PFSK-1 (cell line): Measurements from ENCODE around the gene SCUBE2.

Experiments
- FOXP2 ChIP-seq: optimal IDR thresholded peaks from 2 replicates; pipeline ENCODE3; 2011; ENCODE audit warnings: borderline replicate concordance, control low read depth, inconsistent platforms; ENCODE audit not compliant: insufficient read depth; ENCODE audit errors: extremely low read length, extremely low read depth
- POLR2AphosphoS5 ChIP-seq: IDR thresholded peaks from 2 replicates; pipeline ENCODE4 v1.6.1; 2012; ENCODE audit warnings: low read depth, mild to moderate bottlenecking, control low read depth, low read length, moderate library complexity
- REST ChIP-seq, 2 experiments: IDR thresholded peaks; 2 replicates each; pipeline versions ENCODE4 v1.6.1 to v1.8.0; 2011 to 2012; ENCODE audit warnings: low read depth in 2 of 2, low read length in 2 of 2, control low read depth in 1 of 2, inconsistent platforms in 1 of 2, mild to moderate bottlenecking in 1 of 2, moderate library complexity in 1 of 2; ENCODE audit not compliant: insufficient read depth in 1 of 2
- SIN3A ChIP-seq: IDR thresholded peaks from 2 replicates; pipeline ENCODE4 v1.6.1; 2012; ENCODE audit warnings: mild to moderate bottlenecking, low read length, moderate library complexity, borderline replicate concordance; ENCODE audit not compliant: insufficient read depth
- TAF1 ChIP-seq: IDR thresholded peaks from 2 replicates; pipeline ENCODE4 v1.6.1; 2012; ENCODE audit warnings: low read length, control low read depth, borderline replicate concordance; ENCODE audit not compliant: insufficient read depth

The SCUBE2 gene

GRCh38 chr11:9057007-9057406, 34.4 kb downstream of the SCUBE2 start:
- TF ChIP-seq REST (IDR thresholded peaks at IDR 0.05; ENCODE audit: insufficient read depth in 1 of 2, low read depth in 2 of 2, low read length in 2 of 2): no peak
- no peak for TF ChIP-seq POLR2AphosphoS5
- no peak for TF ChIP-seq FOXP2
- TF ChIP-seq SIN3A: no peak
- no peak for TF ChIP-seq TAF1

DNA sequence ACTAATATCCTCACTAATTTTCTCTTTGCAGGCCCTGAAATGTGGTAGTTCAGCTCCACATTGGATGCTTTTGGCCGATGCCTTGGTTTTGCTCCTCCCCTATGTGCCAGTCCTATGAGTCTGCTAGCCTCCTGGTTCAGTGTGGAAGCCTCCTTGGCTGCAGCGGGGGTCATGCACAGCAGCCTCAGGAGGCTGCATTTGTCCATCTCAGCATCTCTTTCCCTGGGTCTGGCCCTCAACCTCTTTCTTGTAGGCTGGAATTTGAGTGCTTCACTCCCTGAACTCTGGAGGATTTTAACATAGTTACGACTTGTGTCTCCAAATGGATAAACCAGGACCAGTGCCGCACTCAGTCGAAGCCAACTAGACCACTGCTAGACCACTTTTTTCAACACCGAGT, 34.9 kb downstream of the SCUBE2 start:
- TF ChIP-seq POLR2AphosphoS5 (no peak), REST (IDR thresholded peaks at IDR 0.05; ENCODE audit: insufficient read depth in 1 of 2, low read depth in 2 of 2, low read length in 2 of 2) (no peak), FOXP2 (no peak), SIN3A (no peak), TAF1 (no peak)

DNA sequence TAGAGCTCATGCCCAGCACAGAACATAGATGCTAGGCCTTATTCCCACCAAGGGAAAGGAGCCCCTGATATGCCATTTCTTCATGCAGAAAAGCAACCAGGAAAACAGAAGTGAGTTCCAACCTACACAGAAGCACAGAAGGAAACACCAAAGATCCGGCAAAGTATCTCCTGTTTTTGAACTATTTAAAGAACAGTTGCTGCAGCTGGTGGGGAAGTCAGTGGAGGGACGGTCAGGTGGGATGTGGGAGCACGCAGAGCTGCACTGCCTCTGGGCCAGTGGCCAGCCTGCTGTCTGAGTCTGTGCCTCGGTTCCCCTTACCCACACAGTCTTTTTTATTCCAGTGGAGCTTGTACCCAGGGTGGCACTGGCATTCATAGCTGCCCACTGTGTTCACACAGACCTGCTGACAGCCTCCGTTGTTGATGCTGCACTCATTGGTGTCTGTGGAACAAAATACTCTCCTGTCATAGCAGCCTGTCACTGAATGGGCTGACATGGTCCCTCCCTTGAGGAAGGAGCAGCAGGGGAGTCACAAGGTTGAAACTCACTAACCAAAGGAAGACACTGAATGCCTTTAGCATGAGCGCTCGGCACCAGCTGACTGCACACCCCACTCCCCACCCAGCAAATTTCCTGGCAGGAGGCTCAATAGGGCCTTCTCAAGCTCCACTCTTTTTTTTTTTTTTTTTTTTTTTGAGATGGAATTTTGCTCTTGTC, 37.9 kb downstream of the SCUBE2 start:
- TF ChIP-seq POLR2AphosphoS5: no peak
- TF ChIP-seq REST (IDR thresholded peaks at IDR 0.05; ENCODE audit: insufficient read depth in 1 of 2, low read depth in 2 of 2, low read length in 2 of 2): no peak
- TF ChIP-seq FOXP2: no peak
- TF ChIP-seq SIN3A: no peak
- no peak for TF ChIP-seq TAF1

- TF ChIP-seq POLR2AphosphoS5: no peak
- no peak for TF ChIP-seq TAF1
- TF ChIP-seq REST (IDR thresholded peaks at IDR 0.05; ENCODE audit: insufficient read depth in 1 of 2, low read depth in 2 of 2, low read length in 2 of 2): no peak
- no peak for TF ChIP-seq FOXP2
- no peak for TF ChIP-seq SIN3A
Observed at GRCh38 chr11:9052316-9052715, 39.1 kb downstream of the SCUBE2 start.

DNA sequence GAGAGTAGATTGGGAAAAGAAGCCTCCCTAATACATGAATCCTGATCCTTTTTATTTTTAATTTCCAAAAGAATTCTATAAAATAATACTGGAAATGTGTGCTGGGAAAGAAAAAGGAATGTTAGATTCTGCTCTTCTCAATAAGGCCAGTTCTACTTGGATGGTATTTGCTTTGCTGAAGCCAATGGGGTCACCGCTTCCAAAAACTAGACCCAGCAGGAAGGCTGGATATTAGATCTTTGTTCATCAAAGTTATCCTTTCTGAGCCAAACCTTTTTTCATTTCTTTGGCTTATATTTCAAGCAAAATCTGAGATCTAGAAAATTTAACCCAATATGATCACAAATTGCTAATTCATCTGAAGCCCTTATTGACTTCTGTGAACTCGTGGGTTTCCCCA, 41.4 kb downstream of the SCUBE2 start:
- no peak for TF ChIP-seq SIN3A
- no peak for TF ChIP-seq REST (IDR thresholded peaks at IDR 0.05; ENCODE audit: insufficient read depth in 1 of 2, low read depth in 2 of 2, low read length in 2 of 2)
- no peak for TF ChIP-seq TAF1
- no peak for TF ChIP-seq FOXP2
- no peak for TF ChIP-seq POLR2AphosphoS5
